Heart left ventricle (tissue), 13 donors: ENCODE results near the gene SRPRB.

Source experiments
- POLR2A ChIP-seq, 2 donors: fragments of 450-650 bp; IDR thresholded peaks; one replicate each; pipeline ENCODE4 v1.6.1; 2017; ENCODE audit warnings: antibody characterized with exemption in 2 of 2, mild to moderate bottlenecking in 2 of 2, moderate library complexity in 2 of 2
- TF ChIP-seq, protein P1 (sequence below), 12 donors: fragments of 200-600 bp; sonication (generic) in 4 of 12; IDR thresholded peaks; one replicate each; pipeline versions ENCODE4 v1.5.0 to v1.8.0; 2018 to 2022; ENCODE audit warnings: antibody characterized with exemption in 12 of 12, mild to moderate bottlenecking in 5 of 12
- donor health status: ischemic (EF 13 %, LVEDD 7.1; RV severe dilation, severe dysfunction).
- donor health status: DM: no; HTN: yes; CAD: no.
- donor health status: DM: no; HTN: no; CAD: no.
- donor health status: ischemic (EF 25% LVEDD 6.9; RV normal size, moderate dysfunction).
- donor health status: ischemic (EF 25% LVEDD 5.7; RV mildly dilated, moderate dysfunction).
- donor health status: ischemic (EF 35%, LVEDD 5.7; RV mildly dilated, moderate dysfunction).
- donor health status: nonischemic (EF 11% LVEDD 7.7; RV severe dilation, severe dysfunction).
- donor health status: DM: yes; HTN: yes; CAD: no.
- donor health status: PGD.
- donor health status: ischemic (EF 29% LVEDD 5.4; RV normal size, mild dysfunction).
- donor health status: nonischemic (EF 23%, LVEDD 6.1; RV moderate dilation, normal function).

DNA sequence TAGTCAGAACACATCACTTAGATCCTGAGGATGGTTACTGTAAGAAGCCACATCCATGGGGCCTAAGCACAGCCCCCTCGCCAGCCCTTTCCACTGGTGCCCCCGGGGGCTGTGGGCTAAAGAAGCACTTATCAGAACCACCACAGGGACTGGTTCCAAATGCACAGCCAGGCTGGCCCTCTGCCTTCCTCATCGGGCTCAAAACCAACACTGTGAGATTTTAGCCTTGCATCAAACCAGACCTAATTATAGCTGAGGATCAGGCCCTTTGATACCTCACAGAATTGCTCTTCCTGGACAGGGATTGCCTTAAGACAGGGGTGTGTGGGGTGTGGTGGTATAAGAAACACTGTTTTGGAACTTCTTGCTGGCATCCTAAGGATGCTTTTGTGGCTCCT is 23.7 kb downstream of the SRPRB start:
- TF ChIP-seq, protein P1, sequence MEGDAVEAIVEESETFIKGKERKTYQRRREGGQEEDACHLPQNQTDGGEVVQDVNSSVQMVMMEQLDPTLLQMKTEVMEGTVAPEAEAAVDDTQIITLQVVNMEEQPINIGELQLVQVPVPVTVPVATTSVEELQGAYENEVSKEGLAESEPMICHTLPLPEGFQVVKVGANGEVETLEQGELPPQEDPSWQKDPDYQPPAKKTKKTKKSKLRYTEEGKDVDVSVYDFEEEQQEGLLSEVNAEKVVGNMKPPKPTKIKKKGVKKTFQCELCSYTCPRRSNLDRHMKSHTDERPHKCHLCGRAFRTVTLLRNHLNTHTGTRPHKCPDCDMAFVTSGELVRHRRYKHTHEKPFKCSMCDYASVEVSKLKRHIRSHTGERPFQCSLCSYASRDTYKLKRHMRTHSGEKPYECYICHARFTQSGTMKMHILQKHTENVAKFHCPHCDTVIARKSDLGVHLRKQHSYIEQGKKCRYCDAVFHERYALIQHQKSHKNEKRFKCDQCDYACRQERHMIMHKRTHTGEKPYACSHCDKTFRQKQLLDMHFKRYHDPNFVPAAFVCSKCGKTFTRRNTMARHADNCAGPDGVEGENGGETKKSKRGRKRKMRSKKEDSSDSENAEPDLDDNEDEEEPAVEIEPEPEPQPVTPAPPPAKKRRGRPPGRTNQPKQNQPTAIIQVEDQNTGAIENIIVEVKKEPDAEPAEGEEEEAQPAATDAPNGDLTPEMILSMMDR (IDR thresholded peaks at IDR 0.05) = no peak
- TF ChIP-seq POLR2A (IDR thresholded peaks at IDR 0.05) = no peak
